ENCODE results near the gene PRCC.

PRCC gene

DNA sequence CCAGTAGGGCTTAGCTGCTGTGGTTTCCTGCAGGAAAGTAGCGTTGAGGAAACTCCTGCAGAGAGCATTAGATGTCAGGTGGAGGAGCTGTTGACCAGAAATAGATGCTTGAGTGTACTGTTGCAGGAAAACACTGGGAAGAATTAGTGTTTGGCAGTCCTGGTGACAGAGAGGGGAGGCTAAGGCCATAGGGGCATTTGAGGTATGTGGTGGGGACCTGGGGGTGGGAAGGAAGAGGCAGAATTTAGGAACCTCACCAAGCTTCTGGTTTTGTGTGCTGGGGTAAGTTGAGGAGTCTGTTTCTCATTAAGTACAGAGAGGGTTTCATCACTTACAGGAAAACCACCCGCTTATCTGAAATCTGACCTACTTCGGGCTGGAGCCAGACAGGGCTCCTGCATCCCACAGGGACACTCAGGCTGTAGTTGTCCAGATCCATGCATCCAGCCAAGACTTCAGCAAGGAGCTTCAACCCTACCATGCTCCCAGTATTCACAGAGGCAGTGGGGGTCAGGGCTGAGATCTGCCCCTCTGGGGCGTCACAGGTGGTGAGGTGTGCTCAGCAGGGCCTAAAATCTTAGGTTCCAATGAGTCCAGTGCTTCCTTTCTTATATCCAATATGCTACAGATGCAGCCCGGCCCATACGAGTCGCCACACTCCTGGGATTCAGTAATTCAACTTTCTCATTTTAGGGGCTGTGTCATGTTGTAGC is 34.2 kb downstream of the PRCC start:
- peaks cover 39% of the 10 kb centered on the region for H3K36me3 ChIP-seq (replicated peaks)
- H3K27me3 ChIP-seq (replicated peaks): no peaks in the 10 kb centered on the region
- TF ChIP-seq, protein P1, sequence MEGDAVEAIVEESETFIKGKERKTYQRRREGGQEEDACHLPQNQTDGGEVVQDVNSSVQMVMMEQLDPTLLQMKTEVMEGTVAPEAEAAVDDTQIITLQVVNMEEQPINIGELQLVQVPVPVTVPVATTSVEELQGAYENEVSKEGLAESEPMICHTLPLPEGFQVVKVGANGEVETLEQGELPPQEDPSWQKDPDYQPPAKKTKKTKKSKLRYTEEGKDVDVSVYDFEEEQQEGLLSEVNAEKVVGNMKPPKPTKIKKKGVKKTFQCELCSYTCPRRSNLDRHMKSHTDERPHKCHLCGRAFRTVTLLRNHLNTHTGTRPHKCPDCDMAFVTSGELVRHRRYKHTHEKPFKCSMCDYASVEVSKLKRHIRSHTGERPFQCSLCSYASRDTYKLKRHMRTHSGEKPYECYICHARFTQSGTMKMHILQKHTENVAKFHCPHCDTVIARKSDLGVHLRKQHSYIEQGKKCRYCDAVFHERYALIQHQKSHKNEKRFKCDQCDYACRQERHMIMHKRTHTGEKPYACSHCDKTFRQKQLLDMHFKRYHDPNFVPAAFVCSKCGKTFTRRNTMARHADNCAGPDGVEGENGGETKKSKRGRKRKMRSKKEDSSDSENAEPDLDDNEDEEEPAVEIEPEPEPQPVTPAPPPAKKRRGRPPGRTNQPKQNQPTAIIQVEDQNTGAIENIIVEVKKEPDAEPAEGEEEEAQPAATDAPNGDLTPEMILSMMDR (IDR thresholded peaks at IDR 0.05; ENCODE audit: low read depth, low read length, missing control alignments): peak; percentile 41
- no peak overlapping the region for H3K27ac ChIP-seq
- peak; percentile 32 for DNase-seq
- in situ Hi-C loops (cut with HindIII; ENCODE audit: low pct_ligation_motif_present, low sequenced_read_pairs): no loop called here
- H3K4me3 ChIP-seq (ENCODE audit: low read depth, low read length): no peak overlapping the region

DNA sequence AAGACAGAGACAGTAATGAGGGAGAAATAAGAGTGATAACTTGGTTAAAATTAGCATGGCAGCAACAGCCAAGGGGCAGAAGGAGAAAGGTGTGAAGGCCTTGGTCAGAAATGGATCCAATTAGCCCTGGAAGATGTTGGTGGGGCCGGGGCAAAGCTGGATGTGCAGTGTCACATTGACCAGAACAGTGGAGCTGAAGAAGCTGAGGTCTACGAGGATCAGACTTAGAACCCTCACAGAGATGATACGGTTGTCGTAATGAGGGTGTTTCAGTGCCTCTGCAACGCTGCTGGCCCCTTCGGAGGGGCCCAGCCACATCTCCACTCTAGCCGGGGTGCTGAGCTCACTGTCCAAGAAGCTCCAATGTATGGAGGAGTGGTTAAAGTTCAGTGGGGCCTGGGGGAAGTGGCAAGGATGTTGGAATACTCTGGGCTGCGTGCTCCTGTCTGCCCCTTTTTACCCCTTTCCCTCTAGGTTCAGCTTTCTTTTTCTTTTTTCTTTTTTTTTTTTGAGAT is 35.1 kb downstream of the PRCC start:
- TF ChIP-seq, protein P1 (IDR thresholded peaks at IDR 0.05; ENCODE audit: low read depth, low read length, missing control alignments): no peak
- H3K27ac ChIP-seq: no peak overlapping the region
- no peaks in the 10 kb centered on the region for H3K27me3 ChIP-seq (replicated peaks)
- peaks cover 35% of the 10 kb centered on the region for H3K36me3 ChIP-seq (replicated peaks)
- no peak for DNase-seq
- in situ Hi-C loops (cut with HindIII; ENCODE audit: low pct_ligation_motif_present, low sequenced_read_pairs): no loop called here
- no peak overlapping the region for H3K4me3 ChIP-seq (ENCODE audit: low read depth, low read length)

DNA sequence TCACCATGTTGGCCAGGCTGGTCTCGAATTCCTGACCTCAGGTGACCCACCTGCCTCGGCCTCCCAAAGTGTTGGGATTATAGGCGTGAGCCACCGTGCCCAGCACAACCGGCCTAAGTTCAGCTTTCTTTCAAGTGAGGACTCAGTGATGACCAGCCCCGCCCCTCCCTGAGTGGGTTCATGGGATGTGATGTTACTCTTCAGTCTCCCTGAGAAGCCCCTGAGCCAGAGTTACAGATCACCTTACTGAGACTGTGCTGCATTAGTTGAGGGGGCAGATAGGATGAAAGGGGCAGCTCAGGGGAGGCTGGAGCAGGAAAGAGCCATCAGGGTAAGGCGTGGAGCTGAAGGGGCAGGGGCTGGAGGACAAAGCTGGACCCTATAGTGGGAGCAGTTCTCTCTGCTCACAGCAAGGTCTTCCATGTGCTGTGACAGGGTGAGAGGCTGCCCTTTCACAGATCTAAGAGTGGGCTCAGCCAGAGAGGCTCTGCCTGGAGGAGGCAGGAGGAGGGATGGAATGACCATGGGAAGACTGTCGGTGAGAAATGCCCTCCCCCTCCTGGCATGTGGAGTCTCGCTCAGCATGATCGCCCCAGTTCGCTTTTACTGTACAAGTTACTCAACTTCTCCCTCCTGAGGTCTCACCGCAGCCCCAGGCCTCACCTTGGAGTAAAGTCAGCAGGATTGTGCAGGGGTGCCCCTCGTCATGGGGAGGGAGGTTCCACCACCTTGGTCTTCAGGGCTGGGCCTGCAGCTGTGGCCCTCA is 35.9 kb downstream of the PRCC start:
- TF ChIP-seq, protein P1 (IDR thresholded peaks at IDR 0.05; ENCODE audit: low read depth, low read length, missing control alignments): no peak
- Histone ChIP-seq H3K36me3 (replicated peaks) (peaks cover 27% of the 10 kb centered on the region), H3K4me3 (ENCODE audit: low read depth, low read length) (no peak overlapping the region), H3K27me3 (replicated peaks) (no peaks in the 10 kb centered on the region), H3K27ac (no peak overlapping the region)
- DNase-seq: no peak
- in situ Hi-C loops (cut with HindIII; ENCODE audit: low pct_ligation_motif_present, low sequenced_read_pairs): no loop called here

DNA sequence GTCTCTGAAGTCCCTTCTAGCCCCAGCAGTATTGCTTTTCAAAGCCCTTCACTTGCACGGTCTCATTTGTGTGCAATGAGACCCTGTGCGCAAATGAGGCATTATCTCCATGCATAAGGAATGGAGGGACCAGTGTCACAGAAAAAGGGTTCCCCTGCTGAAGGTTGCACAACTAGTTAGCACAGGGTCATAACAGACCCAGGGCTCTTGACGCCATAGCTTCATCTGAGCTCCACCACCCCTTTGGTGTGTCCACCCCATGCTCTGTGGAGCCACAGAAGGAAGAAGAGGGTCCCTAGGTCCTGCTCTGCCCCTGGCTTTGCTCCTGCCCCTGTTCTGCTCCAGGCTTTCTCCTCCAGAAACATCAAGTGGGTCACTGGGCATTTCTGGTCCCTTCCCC is 36.7 kb downstream of the PRCC start:
- in situ Hi-C loops (cut with HindIII; ENCODE audit: low pct_ligation_motif_present, low sequenced_read_pairs): no loop called here
- DNase-seq: no peak
- H3K27ac ChIP-seq: no peak overlapping the region
- H3K36me3 ChIP-seq (replicated peaks): peaks cover 24% of the 10 kb centered on the region
- H3K4me3 ChIP-seq (ENCODE audit: low read depth, low read length): no peak overlapping the region
- H3K27me3 ChIP-seq (replicated peaks): no peaks in the 10 kb centered on the region
- TF ChIP-seq, protein P1 (IDR thresholded peaks at IDR 0.05; ENCODE audit: low read depth, low read length, missing control alignments): no peak

DNA sequence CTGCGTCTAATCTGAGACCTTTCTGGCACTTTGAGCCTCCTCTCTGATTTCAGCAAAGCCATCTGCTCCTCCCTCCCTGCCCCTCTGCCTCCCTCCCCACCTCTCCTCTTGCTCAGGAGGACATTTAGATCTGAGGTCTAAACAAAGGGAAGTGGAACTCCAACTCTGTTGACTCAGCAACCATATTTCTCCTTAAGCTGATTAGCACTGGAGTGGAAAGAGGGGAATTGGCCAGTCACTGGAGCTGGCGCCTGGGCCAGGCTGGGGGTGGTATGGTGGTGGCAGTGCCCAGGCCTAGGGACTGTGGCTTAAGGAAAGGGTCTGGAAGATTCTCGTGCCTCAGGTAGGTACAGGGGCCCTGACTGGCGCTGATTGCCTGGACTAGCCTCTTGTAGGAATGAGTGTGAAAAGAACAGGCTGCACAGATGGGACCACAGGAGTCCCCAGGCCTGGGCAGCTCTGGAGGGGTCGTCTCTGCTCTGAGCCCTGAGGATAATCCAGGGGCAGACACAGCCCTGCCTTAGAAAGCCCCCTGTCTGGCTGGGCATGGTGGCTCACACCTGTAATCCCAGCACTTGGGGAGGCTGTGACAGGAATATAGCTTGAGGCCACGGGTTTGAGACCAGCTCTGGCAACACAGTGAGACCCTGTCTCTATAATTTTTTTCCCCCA is 37.4 kb downstream of the PRCC start:
- in situ Hi-C loops (cut with HindIII; ENCODE audit: low pct_ligation_motif_present, low sequenced_read_pairs): no loop called here
- Histone ChIP-seq H3K4me3 (ENCODE audit: low read depth, low read length) (no peak overlapping the region), H3K27ac (no peak overlapping the region), H3K27me3 (replicated peaks) (no peaks in the 10 kb centered on the region), H3K36me3 (replicated peaks) (peaks cover 19% of the 10 kb centered on the region)
- DNase-seq: no peak
- TF ChIP-seq, protein P1 (IDR thresholded peaks at IDR 0.05; ENCODE audit: low read depth, low read length, missing control alignments): no peak

All from brain microvascular endothelial cell (primary cell).